GM12891 (cell line): ENCODE results near the gene EIF4G3.

Experiments
- POLR2A ChIP-seq: IDR thresholded peaks from 2 replicates; pipeline ENCODE4 v1.6.1; 2011; ENCODE audit warnings: low read depth, low read length, control low read depth
- SPI1 ChIP-seq: IDR thresholded peaks from 2 replicates; pipeline ENCODE4 v1.6.1; 2011; ENCODE audit warnings: low read depth, low read length, control low read depth
- TAF1 ChIP-seq: IDR thresholded peaks from 2 replicates; pipeline ENCODE4 v1.6.1; 2011; ENCODE audit warnings: low read depth, low read length, control low read depth

DNA sequence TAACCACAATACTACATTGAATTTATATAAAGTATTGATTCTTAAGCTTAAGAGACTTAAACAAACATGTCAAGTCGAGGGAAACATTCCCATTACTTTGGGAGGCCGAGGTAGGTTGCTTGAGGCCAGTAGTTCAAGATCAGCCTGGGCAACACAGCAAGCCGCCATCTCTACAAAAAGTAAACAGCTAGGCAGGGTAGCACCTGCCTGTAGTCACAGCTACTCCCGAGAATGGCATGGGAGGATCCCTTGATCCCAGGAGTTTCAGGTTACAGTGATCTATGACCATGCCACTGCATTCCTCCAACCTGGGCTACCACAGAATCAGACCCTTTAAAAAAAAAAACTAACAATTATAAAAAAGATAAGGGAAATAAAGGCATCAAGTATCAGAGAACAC is 50.4 kb downstream of the EIF4G3 start:
- TF ChIP-seq POLR2A = no peak
- TF ChIP-seq TAF1 = no peak
- no peak for TF ChIP-seq SPI1
